WI38 (cell line): ENCODE results near the gene EMC8.

Source experiments
- H3K4me3 ChIP-seq: 2 replicates; pipeline ENCODE4 v1.5.1; 2011; ENCODE audit warnings: low read depth, mild to moderate bottlenecking, control low read depth, low read length
- CTCF ChIP-seq: IDR thresholded peaks from 2 replicates; pipeline ENCODE4 v1.5.1; 2012; ENCODE audit warnings: low read depth, mild to moderate bottlenecking, control low read depth, low read length

Gene EMC8

GRCh38 chr16:85774136-85774535, 25.2 kb downstream of the EMC8 start:
- no peak overlapping the region for H3K4me3 ChIP-seq
- TF ChIP-seq CTCF, result no peak

GRCh38 chr16:85773044-85773443, 26.3 kb downstream of the EMC8 start:
- TF ChIP-seq CTCF, result no peak
- H3K4me3 ChIP-seq, result no peak overlapping the region

- TF ChIP-seq CTCF, result no peak
These were observed 28.6 kb downstream of the EMC8 start for GRCh38 chr16:85770741-85771140.

GRCh38 chr16:85768199-85768598, 31.1 kb downstream of the EMC8 start:
- H3K4me3 ChIP-seq, result no peak overlapping the region
- TF ChIP-seq CTCF, result no peak

More at GRCh38 chr16:85770741-85771140, 28.6 kb downstream of the EMC8 start:
- H3K4me3 ChIP-seq, result no peak overlapping the region

GRCh38 chr16:85767531-85767930, 31.8 kb downstream of the EMC8 start:
- TF ChIP-seq CTCF, result no peak
- no peak overlapping the region for H3K4me3 ChIP-seq

GRCh38 chr16:85765767-85766166, 33.6 kb downstream of the EMC8 start:
- no peak for TF ChIP-seq CTCF
- no peak overlapping the region for H3K4me3 ChIP-seq

- H3K4me3 ChIP-seq, result no peak overlapping the region
- TF ChIP-seq CTCF, result no peak
These were observed 34.1 kb downstream of the EMC8 start for GRCh38 chr16:85765211-85765610.
